GM23338 (cell line): ENCODE results near the gene PADI6.

Experiments used
- CREB1 ChIP-seq: fragments of 250-450 bp; sonication (Bioruptor Pico); IDR thresholded peaks from 2 replicates; pipeline ENCODE4 v1.5.0; 2020; ENCODE audit warnings: low read depth, mild to moderate bottlenecking, moderate library complexity
- CTCF ChIP-seq, 2 experiments: fragments of 200-600 bp in 1 of 2; sonication (generic) in 1 of 2; conservative IDR thresholded peaks; 2 replicates each; pipeline versions ENCODE4 v1.5.1 to v1.6.1; 2016 to 2017; ENCODE audit warnings: antibody characterized with exemption in 2 of 2, low read depth in 2 of 2, mild to moderate bottlenecking in 2 of 2, moderate library complexity in 1 of 2
- ETS1 ChIP-seq: IDR thresholded peaks from 2 replicates; pipeline ENCODE4 v1.6.1; 2016; ENCODE audit warnings: antibody characterized with exemption
- EZH2 ChIP-seq: fragments of 200-600 bp; sonication (generic); IDR thresholded peaks from one replicate; pipeline ENCODE4 v1.8.0; 2017; ENCODE audit warnings: antibody characterized with exemption, mild to moderate bottlenecking, low read depth; ENCODE audit not compliant: unreplicated experiment
- EZH2phosphoT487 ChIP-seq: fragments of 200-600 bp; sonication (generic); IDR thresholded peaks from one replicate; pipeline ENCODE4 v1.8.1; 2018; ENCODE audit warnings: antibody characterized with exemption; ENCODE audit not compliant: unreplicated experiment
- JUNB ChIP-seq: IDR thresholded peaks from one replicate; pipeline ENCODE4 v1.6.1; 2016; ENCODE audit warnings: antibody characterized with exemption; ENCODE audit not compliant: unreplicated experiment
- NANOG ChIP-seq: IDR thresholded peaks from 2 replicates; pipeline ENCODE4 v1.6.1; 2016; ENCODE audit warnings: antibody characterized with exemption, borderline replicate concordance
- POLR2AphosphoS5 ChIP-seq: IDR thresholded peaks from 2 replicates; pipeline ENCODE4 v1.6.1; 2016; ENCODE audit warnings: antibody characterized with exemption, low read depth
- REST ChIP-seq: IDR thresholded peaks from one replicate; pipeline ENCODE4 v1.6.1; 2018; ENCODE audit warnings: antibody characterized with exemption; ENCODE audit not compliant: unreplicated experiment
- STAT1 ChIP-seq: IDR thresholded peaks from one replicate; pipeline ENCODE4 v1.6.1; 2016; ENCODE audit warnings: antibody characterized with exemption; ENCODE audit not compliant: unreplicated experiment
- ZNF114 ChIP-seq: fragments of 250-450 bp; sonication (Bioruptor Pico); IDR thresholded peaks from 2 replicates; pipeline ENCODE4 v1.5.0; 2020; ENCODE audit warnings: mild to moderate bottlenecking, moderate library complexity
- ZNF331 ChIP-seq: fragments of 250-450 bp; sonication (Bioruptor Pico); IDR thresholded peaks from 2 replicates; pipeline ENCODE4 v1.5.0; 2020; ENCODE audit warnings: low read depth, mild to moderate bottlenecking, moderate library complexity
- TF ChIP-seq, protein P1 (sequence below): fragments of 250-450 bp; sonication (Bioruptor Pico); IDR thresholded peaks from 2 replicates; pipeline ENCODE4 v1.5.0; 2020; ENCODE audit warnings: mild to moderate bottlenecking, moderate library complexity

DNA sequence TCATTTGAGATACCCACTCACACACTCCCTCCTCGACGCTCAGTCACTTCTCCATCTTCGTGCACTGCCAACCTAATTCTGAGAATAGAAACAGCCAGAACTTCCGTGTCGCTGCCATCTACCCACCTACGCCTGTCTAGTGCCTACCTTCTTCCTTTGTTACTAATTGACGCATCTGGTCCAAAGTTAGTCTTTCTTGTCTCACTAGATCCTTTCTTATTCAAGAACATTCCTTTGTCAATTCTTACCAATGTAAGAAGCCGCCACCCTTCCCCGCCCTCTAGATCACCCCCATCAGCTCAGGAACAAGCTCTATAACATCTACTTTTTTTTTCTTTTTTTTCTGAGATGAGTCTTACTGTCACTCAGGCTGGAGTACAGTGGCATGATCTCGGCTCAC lies 3.7 kb downstream of the PADI6 start:
- no peak for TF ChIP-seq EZH2
- no peak for TF ChIP-seq CTCF (conservative IDR thresholded peaks at IDR 0.05; ENCODE audit: low read depth in 2 of 2)
- TF ChIP-seq POLR2AphosphoS5 = no peak
- no peak for TF ChIP-seq REST
- TF ChIP-seq CREB1 = no peak
- TF ChIP-seq EZH2phosphoT487 = no peak
- TF ChIP-seq NANOG = no peak
- TF ChIP-seq ZNF114 (CRISPR knock-in tag) = no peak
- TF ChIP-seq ETS1 = no peak
- TF ChIP-seq STAT1 = no peak
- TF ChIP-seq JUNB = no peak
- TF ChIP-seq ZNF331 (CRISPR knock-in tag) = no peak
- TF ChIP-seq, protein P1, sequence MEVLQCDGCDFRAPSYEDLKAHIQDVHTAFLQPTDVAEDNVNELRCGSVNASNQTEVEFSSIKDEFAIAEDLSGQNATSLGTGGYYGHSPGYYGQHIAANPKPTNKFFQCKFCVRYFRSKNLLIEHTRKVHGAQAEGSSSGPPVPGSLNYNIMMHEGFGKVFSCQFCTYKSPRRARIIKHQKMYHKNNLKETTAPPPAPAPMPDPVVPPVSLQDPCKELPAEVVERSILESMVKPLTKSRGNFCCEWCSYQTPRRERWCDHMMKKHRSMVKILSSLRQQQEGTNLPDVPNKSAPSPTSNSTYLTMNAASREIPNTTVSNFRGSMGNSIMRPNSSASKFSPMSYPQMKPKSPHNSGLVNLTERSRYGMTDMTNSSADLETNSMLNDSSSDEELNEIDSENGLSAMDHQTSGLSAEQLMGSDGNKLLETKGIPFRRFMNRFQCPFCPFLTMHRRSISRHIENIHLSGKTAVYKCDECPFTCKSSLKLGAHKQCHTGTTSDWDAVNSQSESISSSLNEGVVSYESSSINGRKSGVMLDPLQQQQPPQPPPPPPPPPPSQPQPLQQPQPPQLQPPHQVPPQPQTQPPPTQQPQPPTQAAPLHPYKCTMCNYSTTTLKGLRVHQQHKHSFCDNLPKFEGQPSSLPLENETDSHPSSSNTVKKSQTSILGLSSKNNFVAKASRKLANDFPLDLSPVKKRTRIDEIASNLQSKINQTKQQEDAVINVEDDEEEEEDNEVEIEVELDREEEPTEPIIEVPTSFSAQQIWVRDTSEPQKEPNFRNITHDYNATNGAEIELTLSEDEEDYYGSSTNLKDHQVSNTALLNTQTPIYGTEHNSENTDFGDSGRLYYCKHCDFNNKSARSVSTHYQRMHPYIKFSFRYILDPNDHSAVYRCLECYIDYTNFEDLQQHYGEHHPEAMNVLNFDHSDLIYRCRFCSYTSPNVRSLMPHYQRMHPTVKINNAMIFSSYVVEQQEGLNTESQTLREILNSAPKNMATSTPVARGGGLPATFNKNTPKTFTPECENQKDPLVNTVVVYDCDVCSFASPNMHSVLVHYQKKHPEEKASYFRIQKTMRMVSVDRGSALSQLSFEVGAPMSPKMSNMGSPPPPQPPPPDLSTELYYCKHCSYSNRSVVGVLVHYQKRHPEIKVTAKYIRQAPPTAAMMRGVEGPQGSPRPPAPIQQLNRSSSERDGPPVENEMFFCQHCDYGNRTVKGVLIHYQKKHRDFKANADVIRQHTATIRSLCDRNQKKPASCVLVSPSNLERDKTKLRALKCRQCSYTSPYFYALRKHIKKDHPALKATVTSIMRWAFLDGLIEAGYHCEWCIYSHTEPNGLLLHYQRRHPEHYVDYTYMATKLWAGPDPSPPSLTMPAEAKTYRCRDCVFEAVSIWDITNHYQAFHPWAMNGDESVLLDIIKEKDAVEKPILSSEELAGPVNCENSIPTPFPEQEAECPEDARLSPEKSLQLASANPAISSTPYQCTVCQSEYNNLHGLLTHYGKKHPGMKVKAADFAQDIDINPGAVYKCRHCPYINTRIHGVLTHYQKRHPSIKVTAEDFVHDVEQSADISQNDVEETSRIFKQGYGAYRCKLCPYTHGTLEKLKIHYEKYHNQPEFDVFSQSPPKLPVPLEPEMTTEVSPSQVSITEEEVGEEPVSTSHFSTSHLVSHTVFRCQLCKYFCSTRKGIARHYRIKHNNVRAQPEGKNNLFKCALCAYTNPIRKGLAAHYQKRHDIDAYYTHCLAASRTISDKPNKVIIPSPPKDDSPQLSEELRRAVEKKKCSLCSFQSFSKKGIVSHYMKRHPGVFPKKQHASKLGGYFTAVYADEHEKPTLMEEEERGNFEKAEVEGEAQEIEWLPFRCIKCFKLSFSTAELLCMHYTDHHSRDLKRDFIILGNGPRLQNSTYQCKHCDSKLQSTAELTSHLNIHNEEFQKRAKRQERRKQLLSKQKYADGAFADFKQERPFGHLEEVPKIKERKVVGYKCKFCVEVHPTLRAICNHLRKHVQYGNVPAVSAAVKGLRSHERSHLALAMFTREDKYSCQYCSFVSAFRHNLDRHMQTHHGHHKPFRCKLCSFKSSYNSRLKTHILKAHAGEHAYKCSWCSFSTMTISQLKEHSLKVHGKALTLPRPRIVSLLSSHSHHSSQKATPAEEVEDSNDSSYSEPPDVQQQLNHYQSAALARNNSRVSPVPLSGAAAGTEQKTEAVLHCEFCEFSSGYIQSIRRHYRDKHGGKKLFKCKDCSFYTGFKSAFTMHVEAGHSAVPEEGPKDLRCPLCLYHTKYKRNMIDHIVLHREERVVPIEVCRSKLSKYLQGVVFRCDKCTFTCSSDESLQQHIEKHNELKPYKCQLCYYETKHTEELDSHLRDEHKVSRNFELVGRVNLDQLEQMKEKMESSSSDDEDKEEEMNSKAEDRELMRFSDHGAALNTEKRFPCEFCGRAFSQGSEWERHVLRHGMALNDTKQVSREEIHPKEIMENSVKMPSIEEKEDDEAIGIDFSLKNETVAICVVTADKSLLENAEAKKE (CRISPR knock-in tag) = no peak
